ENCODE measurements around the gene OR10S1.
"Not testable (repeated sequence)": the region's sequence is repeated elsewhere in the genome, so short reads cannot be mapped to it uniquely, and the experiment has no call there.

The OR10S1 gene, protein sequence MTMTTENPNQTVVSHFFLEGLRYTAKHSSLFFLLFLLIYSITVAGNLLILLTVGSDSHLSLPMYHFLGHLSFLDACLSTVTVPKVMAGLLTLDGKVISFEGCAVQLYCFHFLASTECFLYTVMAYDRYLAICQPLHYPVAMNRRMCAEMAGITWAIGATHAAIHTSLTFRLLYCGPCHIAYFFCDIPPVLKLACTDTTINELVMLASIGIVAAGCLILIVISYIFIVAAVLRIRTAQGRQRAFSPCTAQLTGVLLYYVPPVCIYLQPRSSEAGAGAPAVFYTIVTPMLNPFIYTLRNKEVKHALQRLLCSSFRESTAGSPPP

GRCh38 chr11:123977731-123978347 lies at the start of gene OR10S1:
TSS of gene OR10S1 (minus strand) at chr11:123977781. CDS start at chr11:123977664, 117 bp downstream.
- no peak for DNase-seq

GRCh38 chr11:124026498-124026897 lies 48.9 kb upstream of the OR10S1 start, which contains the start of gene OR10G8:
TSS of gene OR10G8 (plus strand) at chr11:124026798. CDS start at chr11:124029623, 2,825 bp downstream.
- no peak for DNase-seq

DNA sequence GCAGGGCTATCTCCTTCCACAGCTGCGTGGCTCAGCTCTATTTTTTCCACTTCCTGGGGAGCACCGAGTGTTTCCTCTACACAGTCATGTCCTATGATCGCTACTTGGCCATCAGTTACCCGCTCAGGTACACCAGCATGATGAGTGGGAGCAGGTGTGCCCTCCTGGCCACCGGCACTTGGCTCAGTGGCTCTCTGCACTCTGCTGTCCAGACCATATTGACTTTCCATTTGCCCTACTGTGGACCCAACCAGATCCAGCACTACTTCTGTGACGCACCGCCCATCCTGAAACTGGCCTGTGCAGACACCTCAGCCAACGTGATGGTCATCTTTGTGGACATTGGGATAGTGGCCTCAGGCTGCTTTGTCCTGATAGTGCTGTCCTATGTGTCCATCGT lies 38.3 kb upstream of the OR10S1 start:
- DNase-seq: not testable (repeated sequence)

GRCh38 chr11:124012697-124013096 lies 35.1 kb upstream of the OR10S1 start, which contains the start of gene OR10G4:
TSS of gene OR10G4 (plus strand) at chr11:124012997. CDS start at chr11:124015575, 2,578 bp downstream.
- DNase-seq: no peak

GRCh38 chr11:123995119-123995518 lies 17.5 kb upstream of the OR10S1 start, which contains the start of gene OR10G6:
TSS of gene OR10G6 (minus strand) at chr11:123995161. CDS start at chr11:123995161, 0 bp downstream.
- DNase-seq: no peak

DNA sequence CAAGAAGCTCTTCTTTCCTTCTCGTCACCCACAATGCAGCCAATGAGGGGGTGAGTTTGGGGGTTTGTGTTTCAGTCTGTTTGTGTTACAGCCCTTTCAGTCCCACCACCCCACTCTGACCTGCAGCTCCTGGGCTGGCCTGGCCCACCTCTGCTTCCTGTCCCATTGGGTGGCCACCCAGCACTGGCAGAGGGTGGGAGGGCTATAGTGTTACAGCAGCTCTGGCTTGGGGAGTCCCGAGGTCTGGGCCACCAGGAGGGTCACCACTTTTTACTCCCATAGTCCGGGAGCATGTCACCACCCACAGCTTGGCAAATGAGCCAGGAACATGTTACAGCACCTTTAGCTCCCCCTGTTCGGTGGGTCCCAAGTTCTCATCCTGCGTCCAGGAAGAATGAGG lies 1.7 kb upstream of the OR10S1 start:
- no peak for DNase-seq

DNA sequence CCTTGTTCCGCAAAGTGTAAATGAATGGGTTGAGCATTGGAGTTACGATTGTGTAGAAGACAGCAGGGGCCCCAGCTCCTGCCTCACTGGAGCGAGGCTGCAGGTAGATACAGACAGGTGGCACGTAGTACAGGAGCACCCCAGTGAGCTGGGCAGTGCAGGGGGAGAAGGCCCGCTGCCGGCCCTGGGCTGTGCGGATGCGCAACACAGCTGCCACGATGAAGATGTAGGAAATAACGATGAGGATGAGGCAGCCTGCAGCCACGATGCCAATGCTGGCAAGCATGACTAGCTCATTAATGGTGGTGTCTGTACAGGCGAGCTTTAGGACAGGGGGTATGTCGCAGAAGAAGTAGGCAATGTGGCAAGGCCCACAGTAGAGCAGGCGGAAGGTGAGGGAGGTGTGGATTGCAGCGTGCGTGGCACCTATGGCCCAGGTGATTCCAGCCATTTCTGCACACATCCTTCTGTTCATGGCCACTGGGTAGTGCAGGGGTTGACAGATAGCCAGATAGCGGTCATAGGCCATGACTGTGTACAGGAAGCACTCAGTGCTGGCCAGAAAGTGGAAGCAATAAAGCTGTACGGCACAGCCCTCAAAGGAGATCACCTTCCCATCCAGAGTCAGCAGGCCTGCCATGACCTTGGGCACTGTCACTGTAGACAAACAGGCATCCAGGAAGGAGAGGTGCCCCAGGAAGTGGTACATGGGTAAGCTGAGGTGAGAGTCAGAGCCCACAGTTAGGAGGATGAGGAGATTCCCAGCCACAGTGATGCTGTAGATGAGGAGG lies 616 bp downstream of the OR10S1 start:
- no peak for DNase-seq

GRCh38 chr11:123973816-123974215 lies 3.8 kb downstream of the OR10S1 start:
- no peak for DNase-seq

DNA sequence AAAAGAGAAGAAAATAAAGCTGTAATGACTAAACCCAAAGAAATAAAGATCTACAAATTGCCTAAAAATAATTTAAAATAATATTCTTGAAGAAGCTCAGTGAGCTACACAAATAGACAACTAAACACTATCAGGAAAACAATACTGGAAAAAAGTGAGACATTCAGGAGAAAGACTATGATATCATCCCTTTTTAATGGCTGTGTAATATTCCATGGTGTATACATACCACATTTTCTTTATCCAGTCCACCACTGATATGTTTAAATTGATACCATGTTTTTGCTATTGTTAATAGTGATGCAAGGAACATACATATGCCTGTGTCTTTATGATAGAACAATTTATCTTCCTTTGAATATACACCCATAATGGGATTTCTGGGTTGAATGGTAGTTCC lies 20.8 kb downstream of the OR10S1 start:
- no peak for DNase-seq

- no peak for DNase-seq
Measured at GRCh38 chr11:123945132-123945531, 32.4 kb downstream of the OR10S1 start.

- no peak for DNase-seq
Measured at GRCh38 chr11:123943738-123944137, 33.8 kb downstream of the OR10S1 start, which contains the start of gene OR6T1. TSS of gene OR6T1 (minus strand) at chr11:123943838. CDS start at chr11:123943838, 0 bp downstream.

DNA sequence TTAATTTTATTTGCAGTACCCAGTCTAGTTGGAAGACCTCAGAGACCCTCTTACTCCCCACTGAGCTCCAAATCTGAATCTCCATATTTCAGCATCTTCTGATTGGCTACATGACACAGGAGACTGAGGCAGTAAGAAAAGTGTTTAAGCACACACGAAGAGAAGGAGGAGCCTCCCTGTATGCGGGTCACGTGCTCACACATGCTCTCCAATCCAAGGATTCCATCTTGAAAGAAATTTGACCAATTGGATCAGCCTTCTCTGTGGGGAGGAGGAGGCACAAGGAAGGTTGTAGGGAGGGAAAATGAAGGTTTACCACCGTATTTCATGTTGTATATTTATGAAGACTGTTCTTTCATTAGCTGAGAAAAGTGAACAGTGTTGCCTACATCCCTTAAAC lies 35.2 kb downstream of the OR10S1 start:
- DNase-seq: no peak

DNA sequence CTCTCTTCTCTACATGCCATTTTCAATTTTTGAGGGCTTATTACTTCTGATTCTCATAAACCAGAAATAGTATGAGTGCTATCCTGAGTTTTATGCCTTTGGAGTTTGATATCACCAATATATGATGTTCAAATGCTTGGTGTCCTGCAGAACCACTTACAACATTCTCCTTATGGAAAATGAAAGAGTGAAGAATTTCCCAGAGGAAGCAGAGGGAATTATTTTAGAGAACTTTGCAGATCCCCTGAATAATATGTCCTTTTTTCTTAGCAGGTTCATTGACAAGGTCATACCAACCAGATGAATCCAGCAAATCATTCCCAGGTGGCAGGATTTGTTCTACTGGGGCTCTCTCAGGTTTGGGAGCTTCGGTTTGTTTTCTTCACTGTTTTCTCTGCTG lies 38.3 kb downstream of the OR10S1 start, which contains the start of gene OR4D5:
OR4D5 (plus strand) TSS at position 301 of the 400 bp plus-strand sequence; CDS start at position 301, 0 bp downstream.
- no peak for DNase-seq
